HG03196 (cell line): ENCODE results near the gene MEIG1.
A peak's percentile ranks its signal among the peaks of the same experiment; 100 is the strongest.
"Not testable (repeated sequence)": the region's sequence is repeated elsewhere in the genome, so short reads cannot be mapped to it uniquely, and the experiment has no call there.

Experiments used
- ATAC-seq: cut with Tn5 transposase; IDR thresholded peaks from one replicate; pipeline ENCODE4 v1.9.1; 2021; ENCODE audit not compliant: unreplicated experiment

MEIG1 gene

DNA sequence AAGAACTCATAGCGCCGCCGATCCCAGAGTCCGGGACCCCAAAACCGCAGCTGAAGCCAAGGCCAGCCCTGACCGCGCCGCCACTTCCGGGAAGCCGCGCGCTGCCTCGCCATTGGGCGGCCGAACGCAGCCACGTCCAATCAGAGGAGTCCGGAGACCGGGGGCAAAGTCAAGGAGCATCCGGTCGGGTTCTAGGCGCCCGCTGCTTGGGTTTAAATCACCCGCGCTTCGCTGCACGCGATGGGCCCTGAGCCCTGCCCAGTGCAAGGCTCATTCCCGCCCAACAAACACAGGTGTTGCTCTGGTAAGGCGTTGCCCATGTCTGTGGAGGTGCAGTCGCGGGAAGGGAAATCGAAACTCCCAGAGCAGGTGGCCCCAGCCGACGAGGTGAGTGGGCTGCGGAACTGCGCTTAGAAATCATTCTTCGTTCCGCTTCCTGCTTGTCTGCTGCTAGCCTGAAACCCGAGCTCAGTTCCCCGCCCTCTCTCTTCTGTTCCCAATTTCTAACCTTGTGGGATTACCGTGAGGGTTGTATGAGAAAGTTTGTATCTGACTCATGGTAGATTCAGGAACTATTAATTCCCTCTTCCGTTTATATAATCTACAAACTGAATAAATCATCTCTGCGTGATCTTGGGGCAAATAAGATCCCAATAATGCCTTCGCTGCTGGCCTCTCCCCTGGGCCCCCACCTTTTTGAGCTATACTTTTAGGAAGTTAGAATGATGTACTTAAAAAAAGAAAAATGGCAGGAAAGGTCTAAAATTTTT, 5.0 kb upstream of the MEIG1 start, which contains the start of gene DCLRE1C:
Gene DCLRE1C, minus strand, starts transcription at position 96 of the 770 bp plus-strand sequence. Its CDS starts 86 bp downstream, at position 10.
- peak; percentile 73 for ATAC-seq

DNA sequence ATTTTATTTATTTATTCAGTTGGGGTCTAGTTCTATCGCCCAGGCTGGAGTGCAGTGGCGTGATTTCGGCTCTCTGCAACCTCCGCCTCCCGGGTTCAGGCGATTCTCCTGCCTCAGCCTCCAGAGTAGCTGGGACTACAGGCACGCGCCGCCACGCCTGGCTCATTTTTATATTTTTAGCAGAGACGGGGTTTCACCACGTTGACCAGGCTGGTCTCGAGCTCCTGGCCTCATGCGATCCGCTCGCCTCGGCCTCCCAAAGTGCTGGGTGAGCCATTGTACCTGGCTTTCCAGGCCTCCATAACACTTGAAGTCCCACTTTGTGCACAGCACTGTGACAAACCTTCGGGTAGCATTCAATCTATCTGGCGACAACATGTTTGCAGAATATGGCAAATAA, 4.3 kb upstream of the MEIG1 start:
- no peak for ATAC-seq

DNA sequence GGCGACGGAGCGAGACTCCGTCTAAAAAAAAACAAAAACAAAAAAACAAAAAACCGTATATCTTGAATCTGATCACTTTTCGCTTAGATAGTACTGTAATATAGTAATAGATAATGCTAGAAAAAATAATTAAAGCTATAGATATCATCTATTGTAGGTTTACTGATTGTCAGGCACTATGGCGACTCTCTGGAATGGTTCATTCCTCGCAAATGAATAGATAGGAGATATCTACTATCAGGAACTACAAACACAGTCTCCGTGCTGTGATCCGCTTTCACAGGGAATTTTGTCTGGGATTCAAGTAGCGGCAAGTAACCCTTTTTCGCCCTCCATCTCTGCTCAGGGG, 342 bp upstream of the MEIG1 start:
- ATAC-seq = no peak

DNA sequence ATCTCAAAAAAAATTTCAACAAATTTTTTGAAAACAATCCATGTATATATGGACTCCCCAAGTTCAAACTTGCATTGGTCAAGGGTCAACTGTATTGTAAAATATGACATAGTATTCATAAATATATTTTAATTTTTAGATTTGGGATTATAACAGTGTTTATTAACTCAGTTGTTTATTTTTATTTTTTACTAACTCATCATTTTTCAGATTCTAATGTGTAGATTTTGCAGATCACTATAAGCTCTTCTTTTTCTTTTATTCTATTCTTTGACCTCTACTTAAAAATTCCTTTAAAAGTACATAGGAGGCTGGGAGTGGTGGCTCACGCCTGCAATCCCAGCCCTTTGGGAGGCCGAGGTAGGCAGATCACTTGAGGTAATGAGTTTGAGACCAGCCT, 8.7 kb downstream of the MEIG1 start:
- no peak for ATAC-seq

DNA sequence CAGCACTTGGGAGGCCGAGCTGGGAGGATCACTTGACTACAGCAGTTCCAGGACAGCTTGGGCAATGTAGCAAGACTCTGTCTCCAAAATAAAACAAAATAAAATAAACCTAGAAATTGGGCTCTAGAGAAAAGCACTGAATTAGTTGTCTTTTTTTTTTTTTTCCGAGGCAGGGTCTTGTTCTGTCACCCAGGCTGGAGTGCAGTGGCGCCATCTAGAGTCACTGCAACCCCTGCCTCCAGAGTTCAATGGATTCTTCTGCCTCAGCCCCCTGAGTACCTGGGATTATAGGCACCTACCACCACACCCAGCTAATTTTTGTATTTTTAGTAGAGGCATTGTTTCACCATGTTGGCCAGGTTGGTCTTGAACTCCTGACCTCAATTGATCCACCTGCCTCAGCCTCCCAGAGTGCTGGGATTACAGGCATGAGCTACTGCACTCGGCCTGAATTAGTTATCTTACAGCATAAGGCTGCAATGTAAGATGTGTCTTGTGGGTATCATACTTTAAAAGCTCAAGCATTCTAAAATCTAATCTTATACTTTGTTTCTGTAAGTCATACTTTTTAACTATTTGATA, 12.8 kb downstream of the MEIG1 start:
- no peak for ATAC-seq

GRCh38 chr10:14974153-14974998, 15.2 kb downstream of the MEIG1 start:
- ATAC-seq = not testable (repeated sequence)

DNA sequence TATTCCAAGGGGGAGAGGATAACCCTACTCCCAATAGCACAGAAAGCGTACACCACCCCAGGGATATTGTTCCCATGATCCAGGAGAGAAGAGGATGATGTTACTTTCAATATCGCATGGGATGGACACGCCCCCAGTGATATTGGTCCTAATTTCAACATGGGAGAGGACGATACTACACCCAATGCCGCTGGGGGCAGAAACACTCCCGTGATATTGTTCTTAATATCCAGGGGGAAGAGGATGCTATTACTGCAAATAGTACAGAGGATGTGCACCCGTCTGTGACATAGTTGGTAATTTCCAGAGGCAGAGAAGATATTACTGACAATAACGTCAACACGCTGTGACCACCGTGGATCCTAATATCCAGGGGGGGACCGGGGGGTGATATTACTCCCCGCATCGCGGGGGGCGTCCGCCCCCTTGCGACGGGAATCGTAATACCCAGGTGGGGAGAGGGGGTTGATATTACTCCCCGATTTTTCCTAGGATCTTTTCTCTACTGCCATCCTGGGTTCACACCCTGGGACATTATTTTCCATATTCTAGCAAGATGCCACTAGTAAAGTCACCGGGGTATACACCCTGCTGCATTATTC, 16.6 kb downstream of the MEIG1 start:
- ATAC-seq = no peak

- ATAC-seq = no peak
Observed at GRCh38 chr10:14982744-14983143, 23.6 kb downstream of the MEIG1 start.

DNA sequence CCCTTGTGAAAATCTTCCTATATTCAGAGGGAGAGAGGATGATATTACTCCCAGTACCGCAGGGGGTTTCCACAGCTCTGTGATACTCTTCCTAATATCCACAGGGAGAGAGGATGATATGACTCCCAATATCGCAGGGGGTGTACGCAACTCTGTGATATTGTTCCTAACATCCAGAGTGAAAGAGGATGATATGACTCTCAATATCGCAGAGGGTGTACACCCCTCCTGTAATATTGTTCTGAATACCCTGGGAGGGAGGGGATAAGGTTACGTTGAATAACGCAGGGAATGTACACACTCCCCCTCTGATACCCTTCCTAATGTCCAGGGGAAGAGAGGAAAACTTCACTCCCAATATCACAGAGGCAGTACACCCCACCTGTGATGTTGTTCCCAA, 30.4 kb downstream of the MEIG1 start:
- ATAC-seq = not testable (repeated sequence)

DNA sequence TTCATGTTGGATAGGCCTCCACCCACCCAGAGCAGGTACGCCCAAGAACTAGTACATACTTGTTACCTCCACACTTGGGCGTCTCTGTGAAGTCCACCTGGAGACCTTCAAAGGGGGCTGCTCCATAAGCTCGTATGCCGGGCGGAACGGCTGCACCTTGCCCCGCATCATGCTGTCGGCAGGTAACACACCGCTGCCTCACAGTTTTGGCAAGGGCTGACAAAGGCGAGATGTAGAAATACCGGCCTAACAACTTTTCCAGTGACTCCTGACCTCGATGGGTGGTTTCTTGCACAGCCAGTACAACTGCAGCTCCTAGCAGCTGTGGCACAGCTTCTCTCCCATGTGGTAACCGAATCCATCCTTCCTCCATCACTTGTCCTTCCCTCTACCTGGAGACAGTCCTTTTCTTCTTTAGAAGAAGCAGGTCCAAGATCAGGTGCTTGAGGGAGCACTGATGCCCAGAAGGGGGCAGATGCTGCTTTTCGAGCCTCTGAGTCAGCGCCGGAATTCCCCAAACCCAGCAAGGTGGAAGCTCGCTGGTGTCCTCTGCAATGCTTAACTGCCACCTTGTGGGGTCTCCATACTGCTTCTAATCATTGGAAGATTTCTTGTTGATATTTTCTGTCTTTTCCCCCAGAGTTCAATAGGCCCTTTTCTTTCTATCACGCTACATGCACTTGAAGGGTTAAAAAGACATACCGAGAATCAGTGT, 32.0 kb downstream of the MEIG1 start:
- ATAC-seq = not testable (repeated sequence)

- ATAC-seq = not testable (repeated sequence)
Observed at GRCh38 chr10:14992336-14992735, 33.1 kb downstream of the MEIG1 start.

DNA sequence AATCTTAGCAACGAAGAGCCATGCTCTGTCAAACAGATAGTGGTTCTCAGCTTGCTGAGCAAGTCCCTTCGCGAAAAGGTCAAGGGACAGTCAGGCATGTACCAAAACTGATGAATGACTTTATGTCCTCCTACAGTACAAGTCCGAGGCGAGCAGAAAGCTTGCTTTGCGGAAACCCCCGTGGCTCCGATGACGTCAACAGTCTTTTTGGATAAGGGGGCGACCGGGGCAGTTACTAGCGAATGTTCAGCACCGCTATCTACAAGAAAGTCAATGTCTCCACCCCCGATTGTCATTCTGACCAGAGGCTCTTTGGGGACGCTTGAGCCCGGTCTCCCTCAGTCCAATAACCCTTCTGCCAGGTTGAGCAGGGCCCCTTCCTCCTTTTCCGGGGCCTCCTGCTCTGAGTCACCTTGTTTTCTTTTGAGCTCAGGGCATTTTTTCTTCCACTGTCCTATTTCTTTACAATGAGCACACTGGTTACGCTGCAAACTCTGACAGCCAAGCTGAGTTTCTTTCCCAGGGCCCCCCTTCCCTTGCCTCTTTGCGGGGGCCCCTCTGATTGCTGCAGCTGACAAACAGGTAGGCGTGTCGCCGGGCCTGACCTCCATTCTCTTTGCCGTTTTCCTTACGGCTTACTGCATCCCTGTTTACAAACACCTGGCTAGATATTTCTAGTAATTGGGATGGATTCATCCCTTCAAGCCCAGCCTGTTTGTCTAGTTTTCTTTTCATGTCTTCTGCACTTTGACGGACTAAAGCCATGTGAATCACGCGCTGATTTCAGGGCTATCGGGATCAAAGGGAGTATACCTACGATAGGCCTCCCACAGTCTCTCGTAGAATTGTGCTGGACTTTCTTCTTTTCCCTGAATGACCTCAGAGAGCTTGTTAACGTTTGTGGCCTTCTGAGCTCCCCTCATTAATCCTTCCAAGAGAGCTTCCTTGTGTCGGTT, 34.6 kb downstream of the MEIG1 start:
- ATAC-seq = not testable (repeated sequence)

DNA sequence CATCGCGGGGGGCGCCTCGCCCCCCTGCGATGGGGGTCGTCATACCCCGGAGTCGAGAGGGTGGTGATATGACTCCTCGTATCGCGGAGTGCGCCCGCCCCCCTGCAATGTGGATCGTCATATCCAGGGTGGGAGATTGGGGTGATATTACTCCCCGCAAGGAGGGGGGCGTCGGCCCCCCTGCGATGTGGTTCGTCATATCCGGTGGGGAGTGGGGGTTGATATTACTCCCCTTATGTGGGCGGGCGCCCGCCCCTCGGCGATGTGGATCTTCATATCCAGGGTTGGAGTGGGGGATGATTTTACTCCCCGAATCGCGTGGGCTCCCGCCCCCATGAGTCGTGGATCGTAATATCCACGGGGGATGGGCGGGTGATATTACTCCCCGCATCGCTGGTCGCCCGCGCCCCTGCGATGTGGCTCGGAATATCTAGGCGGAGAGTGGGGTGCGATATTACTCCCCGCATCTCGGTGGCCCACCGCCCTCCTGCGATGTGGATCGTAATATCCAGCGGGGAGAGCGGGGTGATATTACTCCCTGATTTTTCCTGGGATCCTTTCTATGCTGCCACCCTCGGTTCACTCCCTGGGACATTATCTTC, 36.9 kb downstream of the MEIG1 start:
- no peak for ATAC-seq

GRCh38 chr10:15013530-15013929, 54.3 kb downstream of the MEIG1 start:
- ATAC-seq = not testable (repeated sequence)

DNA sequence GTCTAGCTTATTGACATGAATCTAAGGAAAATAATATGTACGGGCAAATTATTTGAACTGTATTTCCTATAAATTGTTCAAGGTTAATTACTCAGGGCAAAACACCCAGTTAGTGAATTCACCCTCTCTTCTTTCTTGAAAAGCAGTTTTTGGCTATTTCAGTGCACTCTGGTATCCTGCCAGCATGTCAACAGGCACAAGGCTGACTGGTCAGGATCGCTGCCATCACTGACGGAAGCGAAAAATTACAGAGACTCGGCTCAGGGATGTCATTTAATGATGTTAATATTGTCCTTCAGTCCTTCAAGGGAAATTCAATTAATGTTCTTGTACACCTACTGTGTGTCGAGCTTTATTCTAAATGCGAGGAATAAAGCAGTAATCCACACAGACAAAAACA, 56.3 kb downstream of the MEIG1 start:
- ATAC-seq = no peak

DNA sequence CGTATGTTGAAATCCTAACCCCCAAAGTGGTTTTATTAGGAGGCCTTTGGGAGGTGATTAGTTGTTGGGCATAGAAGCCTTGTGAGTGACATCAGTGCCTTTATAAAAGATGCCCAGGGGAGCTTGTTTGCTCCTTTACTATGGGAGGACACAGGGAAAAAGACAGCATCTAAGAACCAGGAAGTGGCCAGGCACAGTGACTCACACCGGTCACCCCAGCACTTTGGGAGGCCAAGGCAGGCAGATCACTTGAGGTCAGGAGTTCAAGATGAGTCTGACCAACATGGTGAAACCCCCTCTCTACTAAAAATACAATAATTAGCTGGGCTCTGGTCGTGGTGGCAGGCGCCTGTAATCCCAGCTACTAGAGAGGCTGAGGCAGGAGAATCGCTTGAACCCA, 61.8 kb downstream of the MEIG1 start:
- not testable (repeated sequence) for ATAC-seq
